ENCODE data around the gene ETV3L. TPM values are rescaled to one million over a fixed set of nuclear protein-coding genes. Genes with fewer than 3 reads are reported as not detected.
A peak's percentile ranks its signal among the peaks of the same experiment; 100 is the strongest.

ETV3L gene
- total and polyA plus RNA-seq, 2 experiments from 2014 or later: not detected

DNA sequence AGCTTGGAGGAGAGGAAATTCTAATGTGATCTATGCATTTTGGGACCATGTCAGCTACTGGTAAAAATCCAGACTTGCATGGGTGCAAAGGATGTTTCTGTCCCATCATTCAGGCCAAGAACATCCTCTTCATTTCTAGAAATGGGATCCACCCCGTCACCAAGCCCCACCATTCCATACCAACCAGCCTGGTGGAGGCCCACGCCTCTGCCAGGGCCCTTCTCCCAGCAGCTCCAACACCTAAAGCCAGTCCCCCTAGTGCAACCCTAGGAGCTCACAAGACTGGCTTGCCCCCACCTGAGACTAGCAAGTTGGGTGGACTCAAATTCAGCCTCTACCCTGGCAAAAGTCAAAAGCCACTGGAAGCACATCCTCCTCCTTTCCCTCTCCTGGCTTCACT, 55.9 kb downstream of the ETV3L start:
- H3F3A ChIP-seq (replicated peaks; ENCODE audit: low read depth): peaks cover 4% of the 10 kb centered on the region; the same call in 1 of the 2 replicates
- no peak overlapping the region for H3K27ac Mint-ChIP-seq
- no peaks in the 10 kb centered on the region for H3K27me3 ChIP-seq (ENCODE audit: insufficient read depth)
- TF ChIP-seq, protein P1, sequence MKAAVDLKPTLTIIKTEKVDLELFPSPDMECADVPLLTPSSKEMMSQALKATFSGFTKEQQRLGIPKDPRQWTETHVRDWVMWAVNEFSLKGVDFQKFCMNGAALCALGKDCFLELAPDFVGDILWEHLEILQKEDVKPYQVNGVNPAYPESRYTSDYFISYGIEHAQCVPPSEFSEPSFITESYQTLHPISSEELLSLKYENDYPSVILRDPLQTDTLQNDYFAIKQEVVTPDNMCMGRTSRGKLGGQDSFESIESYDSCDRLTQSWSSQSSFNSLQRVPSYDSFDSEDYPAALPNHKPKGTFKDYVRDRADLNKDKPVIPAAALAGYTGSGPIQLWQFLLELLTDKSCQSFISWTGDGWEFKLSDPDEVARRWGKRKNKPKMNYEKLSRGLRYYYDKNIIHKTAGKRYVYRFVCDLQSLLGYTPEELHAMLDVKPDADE (IDR thresholded peaks at IDR 0.05): no peak
- TF ChIP-seq JUNB (IDR thresholded peaks at IDR 0.05; ENCODE audit: unreplicated experiment) (no peak), CREB1 (CRISPR knock-in tag; IDR thresholded peaks at IDR 0.05; ENCODE audit: low read depth) (no peak), POLR2AphosphoS5 (IDR thresholded peaks at IDR 0.05; ENCODE audit: low read depth) (no peak), ZNF114 (CRISPR knock-in tag; IDR thresholded peaks at IDR 0.05) (no peak), REST (IDR thresholded peaks at IDR 0.05; ENCODE audit: unreplicated experiment) (no peak), ZNF331 (CRISPR knock-in tag; IDR thresholded peaks at IDR 0.05; ENCODE audit: low read depth) (no peak), NANOG (IDR thresholded peaks at IDR 0.05; ENCODE audit: borderline replicate concordance) (no peak), EZH2phosphoT487 (IDR thresholded peaks at IDR 0.05; ENCODE audit: unreplicated experiment) (no peak), EZH2 (IDR thresholded peaks at IDR 0.05; ENCODE audit: low read depth, unreplicated experiment) (no peak), CTCF (conservative IDR thresholded peaks at IDR 0.05; ENCODE audit: low read depth in 2 of 2) (no peak), STAT1 (IDR thresholded peaks at IDR 0.05; ENCODE audit: unreplicated experiment) (no peak)
- TF ChIP-seq, protein P2, sequence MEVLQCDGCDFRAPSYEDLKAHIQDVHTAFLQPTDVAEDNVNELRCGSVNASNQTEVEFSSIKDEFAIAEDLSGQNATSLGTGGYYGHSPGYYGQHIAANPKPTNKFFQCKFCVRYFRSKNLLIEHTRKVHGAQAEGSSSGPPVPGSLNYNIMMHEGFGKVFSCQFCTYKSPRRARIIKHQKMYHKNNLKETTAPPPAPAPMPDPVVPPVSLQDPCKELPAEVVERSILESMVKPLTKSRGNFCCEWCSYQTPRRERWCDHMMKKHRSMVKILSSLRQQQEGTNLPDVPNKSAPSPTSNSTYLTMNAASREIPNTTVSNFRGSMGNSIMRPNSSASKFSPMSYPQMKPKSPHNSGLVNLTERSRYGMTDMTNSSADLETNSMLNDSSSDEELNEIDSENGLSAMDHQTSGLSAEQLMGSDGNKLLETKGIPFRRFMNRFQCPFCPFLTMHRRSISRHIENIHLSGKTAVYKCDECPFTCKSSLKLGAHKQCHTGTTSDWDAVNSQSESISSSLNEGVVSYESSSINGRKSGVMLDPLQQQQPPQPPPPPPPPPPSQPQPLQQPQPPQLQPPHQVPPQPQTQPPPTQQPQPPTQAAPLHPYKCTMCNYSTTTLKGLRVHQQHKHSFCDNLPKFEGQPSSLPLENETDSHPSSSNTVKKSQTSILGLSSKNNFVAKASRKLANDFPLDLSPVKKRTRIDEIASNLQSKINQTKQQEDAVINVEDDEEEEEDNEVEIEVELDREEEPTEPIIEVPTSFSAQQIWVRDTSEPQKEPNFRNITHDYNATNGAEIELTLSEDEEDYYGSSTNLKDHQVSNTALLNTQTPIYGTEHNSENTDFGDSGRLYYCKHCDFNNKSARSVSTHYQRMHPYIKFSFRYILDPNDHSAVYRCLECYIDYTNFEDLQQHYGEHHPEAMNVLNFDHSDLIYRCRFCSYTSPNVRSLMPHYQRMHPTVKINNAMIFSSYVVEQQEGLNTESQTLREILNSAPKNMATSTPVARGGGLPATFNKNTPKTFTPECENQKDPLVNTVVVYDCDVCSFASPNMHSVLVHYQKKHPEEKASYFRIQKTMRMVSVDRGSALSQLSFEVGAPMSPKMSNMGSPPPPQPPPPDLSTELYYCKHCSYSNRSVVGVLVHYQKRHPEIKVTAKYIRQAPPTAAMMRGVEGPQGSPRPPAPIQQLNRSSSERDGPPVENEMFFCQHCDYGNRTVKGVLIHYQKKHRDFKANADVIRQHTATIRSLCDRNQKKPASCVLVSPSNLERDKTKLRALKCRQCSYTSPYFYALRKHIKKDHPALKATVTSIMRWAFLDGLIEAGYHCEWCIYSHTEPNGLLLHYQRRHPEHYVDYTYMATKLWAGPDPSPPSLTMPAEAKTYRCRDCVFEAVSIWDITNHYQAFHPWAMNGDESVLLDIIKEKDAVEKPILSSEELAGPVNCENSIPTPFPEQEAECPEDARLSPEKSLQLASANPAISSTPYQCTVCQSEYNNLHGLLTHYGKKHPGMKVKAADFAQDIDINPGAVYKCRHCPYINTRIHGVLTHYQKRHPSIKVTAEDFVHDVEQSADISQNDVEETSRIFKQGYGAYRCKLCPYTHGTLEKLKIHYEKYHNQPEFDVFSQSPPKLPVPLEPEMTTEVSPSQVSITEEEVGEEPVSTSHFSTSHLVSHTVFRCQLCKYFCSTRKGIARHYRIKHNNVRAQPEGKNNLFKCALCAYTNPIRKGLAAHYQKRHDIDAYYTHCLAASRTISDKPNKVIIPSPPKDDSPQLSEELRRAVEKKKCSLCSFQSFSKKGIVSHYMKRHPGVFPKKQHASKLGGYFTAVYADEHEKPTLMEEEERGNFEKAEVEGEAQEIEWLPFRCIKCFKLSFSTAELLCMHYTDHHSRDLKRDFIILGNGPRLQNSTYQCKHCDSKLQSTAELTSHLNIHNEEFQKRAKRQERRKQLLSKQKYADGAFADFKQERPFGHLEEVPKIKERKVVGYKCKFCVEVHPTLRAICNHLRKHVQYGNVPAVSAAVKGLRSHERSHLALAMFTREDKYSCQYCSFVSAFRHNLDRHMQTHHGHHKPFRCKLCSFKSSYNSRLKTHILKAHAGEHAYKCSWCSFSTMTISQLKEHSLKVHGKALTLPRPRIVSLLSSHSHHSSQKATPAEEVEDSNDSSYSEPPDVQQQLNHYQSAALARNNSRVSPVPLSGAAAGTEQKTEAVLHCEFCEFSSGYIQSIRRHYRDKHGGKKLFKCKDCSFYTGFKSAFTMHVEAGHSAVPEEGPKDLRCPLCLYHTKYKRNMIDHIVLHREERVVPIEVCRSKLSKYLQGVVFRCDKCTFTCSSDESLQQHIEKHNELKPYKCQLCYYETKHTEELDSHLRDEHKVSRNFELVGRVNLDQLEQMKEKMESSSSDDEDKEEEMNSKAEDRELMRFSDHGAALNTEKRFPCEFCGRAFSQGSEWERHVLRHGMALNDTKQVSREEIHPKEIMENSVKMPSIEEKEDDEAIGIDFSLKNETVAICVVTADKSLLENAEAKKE (CRISPR knock-in tag; IDR thresholded peaks at IDR 0.05): no peak
- peaks cover 25% of the 10 kb centered on the region; the same call in 1 of the 2 replicates for H4K20me1 ChIP-seq (replicated peaks; ENCODE audit: insufficient read depth)
- H3K36me3 Mint-ChIP-seq (ENCODE audit: low read depth): peaks cover 3% of the 10 kb centered on the region; the same call in 2 of the 3 replicates
- peaks cover 13% of the 10 kb centered on the region for H3K27me3 Mint-ChIP-seq (ENCODE audit: insufficient read depth, low read depth, poor library complexity)
- no peak overlapping the region for H2AFZ ChIP-seq
- peaks cover 50% of the 10 kb centered on the region for H3K4me1 Mint-ChIP-seq
- no peak; the same call in 2 of the 3 replicates for ATAC-seq
- no peaks in the 10 kb centered on the region for H3K9me3 Mint-ChIP-seq
- peak overlapping the region; percentile 66 for H3K4me3 ChIP-seq
- no peaks in the 10 kb centered on the region for H3K9me2 ChIP-seq (ENCODE audit: insufficient read depth)
- peaks cover 35% of the 10 kb centered on the region for H3K4me1 ChIP-seq (ENCODE audit: insufficient read depth)
- H3K27ac ChIP-seq (ENCODE audit: low read depth): no peak overlapping the region
- no peaks in the 10 kb centered on the region for H3K36me3 ChIP-seq (ENCODE audit: insufficient read depth)
- peak overlapping the region; percentile 94 for H3K4me3 Mint-ChIP-seq
- DNase-seq (ENCODE audit: low spot score): no peak
- peaks cover 66% of the 10 kb centered on the region for H3K79me2 ChIP-seq (replicated peaks; ENCODE audit: insufficient read depth)
- H3K4me2 ChIP-seq: peak overlapping the region; percentile 75
